AG20443 (cell line): ENCODE measurements around the gene HOXA9.

Experiments used
- DNase-seq: peaks from one replicate; pipeline ENCODE4 v3.0.0; 2012; ENCODE audit warnings: low spot score, mixed read lengths

HOXA9 gene

DNA sequence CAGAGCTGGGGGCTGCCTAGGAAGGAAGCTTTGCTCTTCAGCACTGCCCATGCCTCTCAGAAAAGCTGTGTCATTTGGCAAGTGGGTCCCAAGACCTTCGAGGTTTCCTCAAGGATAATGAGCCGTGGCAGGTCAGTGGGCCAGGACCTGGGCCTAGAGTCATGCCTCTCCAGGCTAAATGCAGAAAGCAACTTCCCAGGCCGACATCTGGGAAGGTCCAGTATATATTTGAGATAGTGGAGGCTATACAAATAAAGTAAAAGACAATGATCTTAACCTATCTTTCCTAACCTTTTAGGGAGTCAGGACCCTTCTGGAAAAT is 11.1 kb upstream of the HOXA9 start:
- DNase-seq: no peak

DNA sequence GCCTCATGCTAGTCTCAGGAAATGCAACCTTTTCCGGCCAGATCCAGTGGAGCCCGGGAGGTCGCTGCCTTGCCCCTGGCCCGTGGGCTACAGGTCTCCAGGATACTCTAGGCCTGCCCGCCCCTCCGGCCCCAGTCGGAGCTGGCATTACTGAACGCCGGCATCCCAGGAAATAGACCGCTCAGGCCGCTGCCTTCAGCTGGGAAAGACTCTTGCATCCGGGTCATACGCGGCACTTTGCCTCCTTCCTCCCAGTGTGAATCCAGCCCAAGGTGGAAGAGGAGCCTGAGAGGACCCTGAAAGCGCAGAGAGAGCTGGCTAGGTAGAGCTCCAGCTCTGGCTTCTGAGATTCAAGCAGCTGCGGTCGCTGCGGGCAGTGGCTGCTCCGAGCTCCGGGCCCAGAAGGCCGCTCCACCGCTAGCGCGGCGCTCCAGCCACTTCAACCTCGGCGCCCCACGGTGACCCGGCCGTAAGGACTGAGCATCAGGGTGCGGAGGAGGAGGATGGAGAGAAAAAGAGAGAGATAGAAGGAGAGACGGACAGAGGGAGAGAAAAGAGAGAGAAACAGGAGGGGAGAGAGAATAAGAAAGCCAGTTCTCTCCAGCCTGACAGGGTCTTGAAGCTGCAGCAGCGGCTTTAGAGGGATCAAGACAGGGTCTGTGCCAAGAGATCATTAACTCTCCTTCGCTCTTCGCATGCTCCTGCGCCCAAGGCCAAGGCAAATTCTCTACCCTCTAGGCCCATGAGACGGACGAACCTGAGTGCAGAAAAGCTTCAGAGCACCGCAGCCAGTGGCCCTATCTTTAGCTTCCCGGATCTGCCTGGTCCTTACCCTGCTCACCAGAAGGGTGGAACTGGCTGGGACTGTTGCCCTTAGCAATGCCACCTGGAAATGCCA is 10.5 kb upstream of the HOXA9 start:
- DNase-seq: peak; percentile 29

DNA sequence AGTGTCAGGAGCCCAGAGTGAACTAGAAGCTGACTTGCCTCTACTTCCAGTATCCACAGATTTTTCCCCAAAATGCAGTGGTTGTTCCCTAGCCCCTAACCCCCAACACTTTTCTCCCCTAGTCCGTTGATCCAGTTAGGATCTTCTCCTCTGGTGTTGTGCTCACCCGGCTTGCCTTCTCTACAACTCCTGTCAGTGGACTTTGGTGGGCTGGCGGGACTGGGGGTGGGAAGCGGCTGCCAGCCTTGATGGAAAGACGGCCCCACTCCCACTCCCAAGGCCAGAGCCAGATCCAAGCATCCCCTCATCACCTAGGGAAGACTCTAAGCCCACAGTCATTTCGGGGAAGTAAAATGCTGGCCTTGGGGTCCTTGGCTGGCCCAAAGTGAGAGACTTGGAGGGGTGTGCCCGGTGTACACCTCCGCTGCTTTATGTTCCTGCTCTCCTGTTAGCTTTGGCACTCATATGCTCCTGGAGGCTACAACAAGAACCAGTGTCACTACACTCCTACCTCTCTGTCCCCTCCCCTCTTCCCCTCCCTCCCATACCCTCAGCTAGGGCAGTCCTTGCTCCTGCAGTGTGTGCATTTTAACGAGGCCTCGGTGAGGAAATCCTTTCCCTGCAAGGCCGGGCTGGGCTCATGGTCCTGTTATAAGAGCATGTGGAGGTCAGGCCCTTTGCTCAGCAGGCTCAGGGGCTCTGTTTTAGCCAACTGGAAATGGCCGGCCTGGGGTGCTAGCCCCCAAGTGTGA is 9.7 kb upstream of the HOXA9 start:
- DNase-seq: peak; percentile 25

DNA sequence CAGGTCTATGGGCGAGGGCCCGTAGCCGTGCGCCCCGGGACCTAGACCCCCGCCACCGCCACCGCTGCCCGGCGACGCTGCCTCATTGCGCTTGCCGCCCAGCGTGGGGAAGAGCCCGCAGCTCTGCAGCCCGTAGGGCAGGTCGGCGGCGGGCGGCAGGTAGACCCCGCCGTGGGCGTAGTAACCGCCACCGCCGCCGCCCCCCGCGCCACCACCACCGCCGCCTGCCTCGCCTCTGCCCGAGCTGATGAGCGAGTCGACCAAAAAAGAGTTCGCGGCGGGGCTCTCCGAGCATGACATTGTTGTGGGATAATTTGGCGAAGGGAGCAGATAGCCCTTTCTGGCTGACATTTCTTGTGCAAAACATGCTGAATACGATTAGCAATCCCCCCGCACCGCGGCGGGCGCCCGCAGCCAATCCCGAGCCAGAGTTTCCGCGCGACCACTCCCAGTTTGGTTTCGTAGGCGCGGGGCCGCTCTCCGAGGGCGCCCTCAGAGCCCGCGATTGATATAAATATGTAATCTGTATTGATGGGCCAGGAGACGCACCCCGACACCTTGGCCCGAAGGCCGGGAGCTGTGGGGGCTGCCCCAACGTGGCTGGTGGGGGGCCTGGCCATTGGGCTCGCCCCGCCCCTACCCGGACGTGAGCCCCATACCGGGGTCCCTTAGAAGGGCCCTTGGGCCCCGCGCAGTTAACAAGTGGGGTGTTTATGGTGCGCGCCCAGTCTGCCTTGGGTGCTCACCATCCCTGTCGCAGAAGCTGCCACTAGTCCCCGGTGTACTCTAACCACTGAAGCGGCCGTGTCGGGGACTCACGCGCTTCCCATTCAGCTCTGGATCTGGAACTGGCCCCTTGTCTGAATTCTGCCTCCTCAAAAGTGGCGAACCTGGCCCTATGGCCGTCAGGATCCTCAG is 8.9 kb upstream of the HOXA9 start, which contains the start of gene HOXA10:
HOXA10 (minus strand) TSS at position 365 of the 918 bp plus-strand sequence; CDS start at position 351, 14 bp downstream.
- peak; percentile 64 for DNase-seq

DNA sequence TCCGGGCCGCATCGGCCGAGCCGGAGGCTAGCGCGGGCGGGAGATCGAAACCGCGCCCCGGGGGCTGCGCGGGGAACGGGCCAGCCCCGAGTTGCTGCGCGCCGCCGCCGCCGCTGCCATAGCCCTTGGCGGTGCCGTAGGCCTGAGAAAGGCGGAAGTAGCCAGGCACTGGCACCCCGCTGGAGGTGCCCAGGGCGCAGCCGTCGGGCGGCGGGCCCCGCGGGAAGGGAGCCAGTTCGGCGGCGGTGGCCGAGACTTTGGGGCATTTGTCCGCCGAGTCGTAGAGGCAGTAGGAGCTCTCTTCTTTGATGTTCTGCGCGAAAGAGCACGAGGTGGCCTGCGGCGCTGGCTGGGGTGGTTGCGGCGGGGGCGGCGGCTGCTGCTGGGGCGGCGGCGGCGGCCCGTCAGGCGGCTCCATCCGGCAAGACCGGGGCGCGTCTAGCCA is 8.2 kb upstream of the HOXA9 start:
- peak; percentile 25 for DNase-seq

DNA sequence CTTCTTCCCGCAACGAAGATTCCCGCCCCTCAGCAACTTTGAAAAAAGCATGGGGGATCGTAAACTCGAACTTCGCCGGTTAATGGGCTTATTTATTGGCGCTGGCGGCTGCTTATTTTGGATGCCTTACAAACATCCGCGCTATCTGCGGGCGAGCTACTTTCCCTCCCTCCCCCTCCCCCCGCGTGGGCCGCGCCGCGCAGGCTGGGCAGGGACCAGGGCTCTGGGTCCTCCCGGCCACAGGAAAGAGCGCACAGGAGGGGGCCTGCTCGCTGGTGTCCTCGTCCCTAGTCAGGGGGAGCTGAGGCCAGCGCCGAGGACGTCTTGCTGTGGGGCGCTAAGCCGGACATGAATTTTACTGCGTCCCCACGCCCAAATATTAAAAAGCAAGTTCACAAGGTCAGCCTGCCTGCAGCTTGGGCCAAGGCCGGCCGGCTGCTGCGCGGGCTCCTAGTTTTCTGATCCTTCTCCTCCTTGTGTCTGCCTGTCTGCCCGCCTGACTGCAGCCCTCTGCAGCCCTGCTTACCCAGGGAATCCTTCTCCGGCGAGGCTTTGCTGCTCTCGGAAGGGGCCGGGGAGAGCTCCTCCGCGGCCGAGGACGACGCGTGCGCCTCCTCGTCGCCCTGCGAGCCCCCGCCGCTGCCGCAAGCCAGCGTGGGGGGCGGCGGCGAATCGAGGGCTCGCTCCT is 7.6 kb upstream of the HOXA9 start:
- peak; percentile 72 for DNase-seq

DNA sequence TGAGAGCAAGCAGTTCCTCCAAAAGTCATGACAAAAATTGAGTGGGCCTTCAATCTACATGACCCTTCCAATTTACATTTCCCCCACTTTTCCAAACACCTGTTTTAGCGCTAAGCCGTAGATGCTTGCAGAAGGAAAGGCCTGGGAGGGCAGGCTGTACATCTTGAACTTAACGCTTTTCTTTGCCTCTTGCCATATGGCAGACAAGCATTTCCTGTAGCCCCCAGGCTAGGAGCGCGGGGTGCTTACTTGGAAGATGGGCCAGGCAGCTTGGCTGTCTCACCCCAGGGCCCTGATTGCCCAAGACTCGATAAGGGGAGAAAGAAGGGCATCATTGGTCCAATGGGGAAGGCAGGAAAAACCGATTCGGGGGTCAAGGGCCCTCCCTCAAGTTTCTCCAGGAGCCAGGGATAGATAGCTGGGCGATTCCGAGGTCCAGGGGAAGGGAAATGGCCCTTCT is 7.0 kb upstream of the HOXA9 start:
- no peak for DNase-seq

DNA sequence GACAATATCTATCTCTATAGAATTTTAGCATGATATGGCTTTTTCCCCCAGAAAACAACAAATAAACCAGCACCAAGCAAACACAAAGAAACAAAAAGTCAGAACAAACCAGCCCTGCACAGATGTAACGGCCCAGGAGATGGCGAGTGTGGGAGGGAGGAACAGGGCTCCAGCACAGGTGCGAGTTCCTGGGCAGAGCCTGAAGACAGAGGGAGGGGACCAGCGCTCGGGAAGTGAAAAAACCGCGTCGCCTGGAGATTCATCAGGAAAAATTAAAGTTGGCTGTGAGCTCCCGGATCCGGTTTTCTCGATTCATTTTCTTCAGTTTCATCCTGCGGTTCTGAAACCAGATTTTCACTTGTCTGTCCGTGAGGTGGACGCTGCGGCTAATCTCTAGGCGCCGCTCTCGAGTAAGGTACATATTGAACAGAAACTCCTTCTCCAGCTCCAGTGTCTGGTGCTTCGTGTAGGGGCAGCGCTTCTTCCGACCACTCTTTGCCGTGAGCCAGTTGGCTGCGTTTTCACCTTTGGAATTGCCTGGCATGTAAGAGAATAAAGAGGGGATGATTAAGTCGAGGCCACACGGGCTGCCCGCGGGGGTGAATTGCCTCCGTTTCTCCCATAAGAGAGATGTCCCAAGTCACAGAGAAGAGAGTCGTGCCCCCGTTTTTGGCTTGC is 6.4 kb upstream of the HOXA9 start:
- DNase-seq: no peak

DNA sequence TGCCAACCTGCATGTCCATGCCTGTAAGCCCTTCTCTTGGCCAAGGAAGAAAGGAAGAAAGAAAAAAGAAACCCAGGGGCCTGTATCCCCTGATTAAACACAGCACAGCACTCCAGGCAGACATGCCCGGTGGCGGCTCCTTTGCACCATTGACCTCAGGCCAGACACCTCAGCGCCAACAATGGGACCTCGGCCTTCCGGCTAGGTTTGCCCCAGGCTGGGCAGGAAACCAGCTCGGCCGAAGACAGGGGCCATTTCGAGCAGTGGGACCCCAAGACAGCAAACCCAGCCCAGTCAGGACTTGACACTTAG is 5.9 kb upstream of the HOXA9 start:
- DNase-seq: peak; percentile 27

DNA sequence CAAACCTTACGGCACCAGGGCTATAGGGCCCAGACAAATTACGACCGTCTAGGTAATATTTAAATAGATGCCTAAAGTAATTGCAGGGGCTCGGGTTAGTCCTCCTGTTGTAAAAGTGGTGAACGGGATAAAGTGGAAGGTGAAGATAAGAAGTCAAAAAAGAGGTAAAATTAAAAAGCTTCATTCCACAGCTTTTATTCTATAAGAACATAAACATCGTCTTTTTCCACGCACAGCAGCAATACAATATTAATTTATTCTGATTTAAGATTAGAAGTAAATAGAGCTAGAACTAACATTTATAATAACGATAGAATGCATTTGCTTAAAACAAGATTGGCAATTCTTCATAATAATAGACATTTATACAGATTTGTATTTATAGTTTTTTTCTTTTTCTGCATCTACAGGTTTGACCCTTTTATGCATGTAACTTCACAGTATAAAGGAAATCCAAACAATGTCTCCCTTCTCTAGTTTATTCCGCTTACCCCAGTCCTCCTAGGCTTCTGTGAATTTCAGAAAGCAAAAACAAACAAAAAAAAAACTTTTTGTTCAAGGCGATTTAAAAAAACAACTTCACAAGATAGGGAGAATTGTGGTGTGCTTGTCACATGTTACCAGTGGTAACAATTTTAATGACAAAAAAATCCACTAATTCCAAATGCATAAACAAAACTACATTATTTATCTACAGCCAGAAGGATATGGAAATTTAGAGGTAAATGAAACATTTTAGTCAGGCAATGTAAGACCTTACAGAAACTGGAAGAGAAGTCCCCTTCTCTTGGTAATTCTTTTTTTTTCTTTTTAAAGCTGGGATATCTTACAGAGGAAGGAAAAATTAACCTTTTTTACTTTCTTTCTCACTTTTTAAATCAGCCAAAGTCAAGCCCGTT is 5.3 kb upstream of the HOXA9 start:
- DNase-seq: no peak

DNA sequence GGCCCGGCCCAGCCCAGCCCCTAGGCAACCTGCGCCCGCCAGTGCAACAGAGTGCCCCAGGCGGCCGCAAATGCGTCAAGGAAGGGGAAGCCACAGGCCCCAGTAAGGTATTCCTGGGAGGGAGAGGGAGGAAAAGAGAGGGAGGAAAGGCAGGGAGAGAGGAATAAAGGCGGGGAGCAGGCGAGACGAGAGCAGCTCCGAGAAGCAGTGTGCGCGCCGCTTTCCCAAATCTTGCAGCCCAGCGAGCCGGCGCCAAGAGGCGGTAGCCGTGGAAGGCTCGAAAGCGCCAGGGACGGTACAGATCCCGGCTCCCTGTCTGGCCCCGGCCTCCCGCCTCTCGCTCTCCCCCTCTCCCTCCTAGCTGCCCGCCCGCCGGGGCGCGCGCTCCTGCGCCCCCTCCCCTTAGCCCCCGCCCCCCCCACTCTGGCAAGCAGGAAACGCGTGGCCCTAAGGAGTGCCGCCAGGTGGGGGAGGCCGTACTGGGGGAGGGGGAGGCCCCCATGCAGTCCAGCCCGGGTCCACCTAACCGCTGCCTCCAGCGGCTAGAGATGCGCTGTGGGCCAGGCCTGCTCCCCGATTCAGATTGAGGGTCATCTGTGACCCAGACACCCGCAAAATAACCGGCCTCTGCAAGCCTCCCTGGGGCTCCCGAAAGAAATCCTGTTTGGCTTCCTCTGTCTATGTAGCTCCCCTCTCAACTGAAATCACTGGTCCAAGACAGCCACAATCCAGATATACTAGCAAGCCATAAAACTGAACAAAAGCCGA is 4.5 kb upstream of the HOXA9 start:
- peak; percentile 23 for DNase-seq

DNA sequence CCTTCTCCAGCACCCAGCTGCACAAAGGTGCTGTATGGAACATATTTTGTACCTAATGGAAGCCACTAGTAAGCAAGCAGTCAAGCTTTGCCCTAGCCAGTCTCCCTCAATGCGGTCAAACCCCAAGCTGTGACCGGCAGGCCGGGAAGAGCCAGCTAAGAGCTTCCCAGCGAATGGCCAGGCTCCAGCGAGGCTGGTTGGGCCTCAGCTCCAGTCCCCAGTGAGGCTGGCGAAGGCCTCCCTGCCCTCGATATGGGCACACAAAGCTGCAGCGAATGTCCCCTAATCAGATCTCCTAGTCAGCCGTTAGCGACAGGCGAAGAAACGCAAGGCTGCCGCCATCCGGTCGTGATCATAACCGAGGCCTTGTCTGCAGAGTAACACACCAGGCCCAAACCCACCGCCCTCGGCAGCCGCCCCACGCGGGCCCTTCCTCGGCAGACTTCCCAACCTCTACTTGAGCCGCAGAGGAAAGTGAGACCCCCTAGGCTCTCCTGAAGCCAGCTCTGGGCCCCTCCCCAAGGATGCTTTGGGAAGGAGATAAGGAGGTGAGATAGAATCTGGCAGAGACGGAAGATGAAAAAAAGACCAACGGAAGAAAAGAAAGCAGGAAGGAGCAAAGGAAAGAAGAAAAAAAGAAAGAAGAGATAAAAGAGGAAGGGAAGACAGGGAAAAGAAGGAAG is 3.1 kb upstream of the HOXA9 start:
- peak; percentile 33 for DNase-seq

DNA sequence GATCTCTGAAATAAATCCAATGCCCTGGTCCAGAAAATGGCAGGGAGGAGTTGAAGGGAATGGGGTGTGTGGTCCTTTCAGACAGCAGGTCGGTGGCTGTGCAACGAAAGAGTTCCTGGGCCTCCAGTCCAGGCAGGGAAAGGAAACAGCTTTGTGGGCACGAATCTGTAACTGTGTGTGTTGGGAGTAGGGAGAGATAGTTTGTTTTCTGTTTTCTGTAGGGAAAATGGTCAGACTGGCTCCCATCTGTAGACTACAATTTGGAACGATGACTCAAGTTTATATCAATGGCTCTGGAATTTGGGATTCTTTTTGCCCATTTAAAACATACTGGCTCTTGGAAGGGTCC is 2.6 kb upstream of the HOXA9 start:
- DNase-seq: peak; percentile 25

DNA sequence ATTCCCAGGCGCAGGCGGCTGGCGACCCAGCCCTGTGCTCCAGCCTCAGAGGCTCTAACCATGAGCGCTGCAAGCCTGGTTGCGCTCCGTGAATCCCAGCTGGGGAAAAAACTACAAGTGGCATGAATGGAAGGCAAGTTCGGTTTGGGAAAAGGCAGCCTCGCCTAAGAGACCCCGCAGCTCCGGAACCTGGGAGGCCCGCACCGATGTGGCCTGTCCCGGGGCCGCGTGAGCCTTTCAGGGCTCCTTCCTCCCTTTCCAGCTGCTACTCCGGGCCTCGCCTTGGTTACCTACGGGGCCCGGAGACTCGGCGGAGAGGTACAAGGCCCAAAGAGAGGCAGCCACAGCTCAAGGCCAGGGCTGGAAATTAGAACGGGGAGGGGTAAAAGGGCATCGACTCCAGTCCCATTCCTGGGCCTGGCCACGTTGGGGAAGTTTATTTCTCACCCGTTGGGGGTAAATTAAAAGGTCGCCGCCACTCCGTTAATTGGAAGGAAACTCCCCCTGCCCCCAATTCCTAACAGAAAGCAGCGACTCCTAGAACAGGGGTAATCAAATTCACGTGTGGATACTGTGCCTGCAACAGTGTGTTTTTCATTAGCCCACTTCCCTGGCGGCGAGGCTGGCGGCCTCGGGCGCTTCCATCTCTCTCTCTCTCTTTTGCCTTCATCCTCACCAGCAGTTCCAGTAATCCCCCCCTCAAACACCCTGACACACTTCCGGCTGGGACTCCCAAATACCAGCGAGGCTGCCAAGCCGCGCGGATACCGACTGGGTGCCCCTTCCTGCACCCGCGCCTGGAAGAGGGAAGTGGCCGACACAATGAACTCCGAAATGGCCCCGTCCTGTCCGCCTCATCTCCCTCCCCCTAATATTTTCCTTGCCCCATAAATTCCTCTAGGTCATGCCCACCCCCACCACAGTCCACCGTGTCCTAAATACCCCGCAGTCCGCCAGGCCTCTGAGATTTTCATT is 1.5 kb upstream of the HOXA9 start:
- DNase-seq: peak; percentile 27

DNA sequence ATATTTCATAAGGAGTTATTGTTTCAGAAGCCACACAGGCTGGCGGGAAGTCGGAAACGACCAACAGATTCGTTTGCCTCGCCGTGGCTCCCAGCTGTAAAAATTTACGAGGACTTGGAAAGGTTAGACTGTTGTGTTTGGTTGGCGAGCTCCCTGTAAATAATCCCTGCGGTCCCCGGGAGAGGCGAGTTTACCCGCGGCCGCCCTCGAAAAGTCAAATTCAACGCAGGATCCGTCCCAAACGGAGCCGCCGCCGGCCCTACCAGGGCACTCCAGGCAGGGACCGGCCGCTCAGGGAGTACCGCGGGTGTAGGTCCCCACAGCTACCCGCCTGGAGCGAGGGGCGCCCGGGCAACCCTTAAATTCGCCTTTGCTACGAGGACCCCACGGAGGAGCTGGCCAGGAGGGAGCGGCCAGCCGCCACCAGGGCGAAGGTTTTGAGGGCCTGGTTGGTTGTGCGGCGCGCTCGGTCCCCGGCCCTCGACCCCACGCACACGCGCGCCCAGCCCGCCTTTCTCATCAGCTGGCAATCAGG is 726 bp upstream of the HOXA9 start:
- DNase-seq: peak; percentile 21

DNA sequence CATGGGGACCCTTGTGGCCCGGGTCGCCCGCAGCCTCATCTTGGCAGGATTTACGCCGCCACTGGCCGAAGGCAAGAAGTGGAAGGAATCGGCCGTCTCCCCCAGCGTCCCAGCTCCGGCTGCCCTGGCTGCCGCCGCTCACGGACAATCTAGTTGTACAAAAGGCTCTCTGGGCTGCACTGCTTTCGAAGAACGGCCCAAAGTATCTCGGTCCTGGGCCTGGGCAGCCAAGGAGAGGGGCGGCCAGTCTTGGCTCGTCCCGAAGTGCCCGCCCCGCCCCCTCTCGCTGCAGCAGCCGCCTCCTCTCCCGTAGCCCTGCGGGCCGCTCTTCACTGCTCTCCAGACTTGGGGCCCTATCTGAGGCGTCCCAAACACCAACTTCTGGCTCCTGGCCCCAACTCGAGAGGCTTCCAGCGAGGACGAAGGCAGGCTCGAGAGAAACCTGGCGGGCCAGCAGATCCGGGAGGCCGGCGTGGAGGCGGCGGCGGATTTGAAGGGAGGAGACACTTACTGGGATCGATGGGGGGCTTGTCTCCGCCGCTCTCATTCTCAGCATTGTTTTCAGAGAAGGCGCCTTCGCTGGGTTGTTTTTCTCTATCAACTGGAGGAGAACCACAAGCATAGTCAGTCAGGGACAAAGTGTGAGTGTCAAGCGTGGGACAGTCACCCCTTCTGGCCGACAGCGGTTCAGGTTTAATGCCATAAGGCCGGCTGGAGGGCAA is 809 bp downstream of the HOXA9 start:
- DNase-seq: peak; percentile 33

DNA sequence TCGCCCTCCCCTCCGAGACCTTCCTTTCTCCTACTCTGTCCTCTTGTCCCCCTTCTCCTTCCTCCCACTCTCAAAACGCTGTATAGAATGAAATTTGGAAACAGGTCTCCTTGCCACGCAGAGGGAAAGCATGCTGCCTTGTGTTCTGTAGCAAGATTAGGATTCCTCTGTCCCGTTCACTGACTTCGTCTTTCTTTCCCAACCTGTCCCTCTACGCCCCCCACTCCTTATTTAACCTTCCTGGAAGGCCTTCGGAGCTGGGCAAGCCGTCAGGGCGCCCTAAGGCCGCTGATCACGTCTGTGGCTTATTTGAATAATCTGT is 1.3 kb downstream of the HOXA9 start:
- no peak for DNase-seq
